GM21786 (cell line): ENCODE measurements around the gene PDPR.
"Not testable (repeated sequence)": the region's sequence is repeated elsewhere in the genome, so short reads cannot be mapped to it uniquely, and the experiment has no call there.

Source experiments
- ATAC-seq: cut with Tn5 transposase; IDR thresholded peaks from one replicate; pipeline ENCODE4 v1.9.1; 2021; ENCODE audit not compliant: unreplicated experiment

PDPR gene

GRCh38 chr16:70160821-70161220, 46.7 kb downstream of the PDPR start:
- ATAC-seq = no peak

- ATAC-seq = no peak
These were observed 47.2 kb downstream of the PDPR start for GRCh38 chr16:70161350-70161749.

GRCh38 chr16:70162041-70162451, 47.9 kb downstream of the PDPR start:
- no peak for ATAC-seq

- ATAC-seq = no peak
These were observed 49.5 kb downstream of the PDPR start for GRCh38 chr16:70163596-70163995.

- ATAC-seq = not testable (repeated sequence)
These were observed 52.6 kb downstream of the PDPR start for GRCh38 chr16:70166688-70167087.

GRCh38 chr16:70173212-70173837, 59.2 kb downstream of the PDPR start, which contains the start of gene CLEC18C:
TSS of gene CLEC18C (plus strand) at chr16:70173787. CDS start at chr16:70174279, 492 bp downstream.
- ATAC-seq = not testable (repeated sequence)

- not testable (repeated sequence) for ATAC-seq
These were observed 59.8 kb downstream of the PDPR start for GRCh38 chr16:70173916-70174315.

GRCh38 chr16:70174387-70174932, 60.3 kb downstream of the PDPR start:
- ATAC-seq = not testable (repeated sequence)

GRCh38 chr16:70187858-70188607, 73.9 kb downstream of the PDPR start:
- ATAC-seq = not testable (repeated sequence)

GRCh38 chr16:70188608-70188915, 74.4 kb downstream of the PDPR start:
- not testable (repeated sequence) for ATAC-seq

GRCh38 chr16:70190574-70190973, 76.4 kb downstream of the PDPR start:
- ATAC-seq = not testable (repeated sequence)

GRCh38 chr16:70196683-70197300, 82.7 kb downstream of the PDPR start:
- not testable (repeated sequence) for ATAC-seq

- not testable (repeated sequence) for ATAC-seq
These were observed 83.5 kb downstream of the PDPR start for GRCh38 chr16:70197611-70198010.

- ATAC-seq = not testable (repeated sequence)
These were observed 84.1 kb downstream of the PDPR start for GRCh38 chr16:70198230-70198629.

- ATAC-seq = not testable (repeated sequence)
These were observed 84.5 kb downstream of the PDPR start for GRCh38 chr16:70198666-70199065.

GRCh38 chr16:70199170-70199569, 85.0 kb downstream of the PDPR start:
- ATAC-seq = not testable (repeated sequence)

GRCh38 chr16:70200063-70200462, 85.9 kb downstream of the PDPR start:
- ATAC-seq = not testable (repeated sequence)

GRCh38 chr16:70203508-70203907, 89.4 kb downstream of the PDPR start:
- not testable (repeated sequence) for ATAC-seq

- ATAC-seq = not testable (repeated sequence)
These were observed 89.9 kb downstream of the PDPR start for GRCh38 chr16:70204010-70204409.

- not testable (repeated sequence) for ATAC-seq
These were observed 90.7 kb downstream of the PDPR start for GRCh38 chr16:70204668-70205405.

GRCh38 chr16:70206382-70206781, 92.2 kb downstream of the PDPR start:
- not testable (repeated sequence) for ATAC-seq
